OCI-LY3 (cell line): Measurements from ENCODE around the gene SRC.

Experiments
- H2AFZ ChIP-seq: fragments of 200-600, 300-600 bp; shearing (Covaris generic); 2 replicates; pipeline ENCODE4 v1.6.0; 2014; ENCODE audit warnings: antibody characterized with exemption, low read depth, low read length
- H3K27ac ChIP-seq: fragments of 200-600, 300-600 bp; sonication (generic); 2 replicates; pipeline ENCODE4 v1.5.1; 2014; ENCODE audit warnings: mild to moderate bottlenecking, low read length, moderate library complexity, mixed read lengths
- H3K27me3 ChIP-seq: fragments of 200-600, 300-600 bp; sonication (generic); 2 replicates; pipeline ENCODE4 v1.6.1; 2014; ENCODE audit warnings: low read depth, low read length, mixed read lengths
- H3K36me3 ChIP-seq: fragments of 200-600, 300-600 bp; sonication (generic); replicated peaks from 2 replicates; pipeline ENCODE3; 2014; ENCODE audit warnings: low read depth, low read length, mixed read lengths
- H3K4me1 ChIP-seq: fragments of 300-600, 200-600 bp; sonication (generic); 2 replicates; pipeline ENCODE4 v1.6.1; 2014; ENCODE audit warnings: low read length, mixed read lengths
- H3K4me2 ChIP-seq: fragments of 200-600, 300-600 bp; sonication (generic); 2 replicates; pipeline ENCODE4 v1.6.1; 2014; ENCODE audit warnings: low read length, mixed read lengths
- H3K4me3 ChIP-seq: fragments of 300-600, 200-600 bp; sonication (generic); 2 replicates; pipeline ENCODE4 v1.5.1; 2014; ENCODE audit warnings: antibody characterized with exemption, mild to moderate bottlenecking, low read length, moderate library complexity
- H3K79me2 ChIP-seq: fragments of 300-600, 200-600 bp; shearing (Covaris generic); 2 replicates; pipeline ENCODE4 v1.6.1; 2014; ENCODE audit warnings: mild to moderate bottlenecking, low read length, mixed read lengths
- H3K9ac ChIP-seq: fragments of 300-600, 200-600 bp; shearing (Covaris generic); 2 replicates; pipeline ENCODE4 v1.6.0; 2014; ENCODE audit warnings: mild to moderate bottlenecking, low read length, moderate library complexity
- H3K9me3 ChIP-seq: fragments of 200-600, 300-600 bp; shearing (Covaris generic); 2 replicates; pipeline ENCODE4 v1.6.1; 2014; ENCODE audit warnings: low read length, mixed read lengths; ENCODE audit not compliant: insufficient read depth
- H4K20me1 ChIP-seq: fragments of 200-600, 300-600 bp; sonication (generic); 2 replicates; pipeline ENCODE4 v1.6.1; 2016; ENCODE audit warnings: low read length, mixed read lengths; ENCODE audit not compliant: insufficient read depth
- EZH2phosphoT487 ChIP-seq: fragments of 200-600 bp; shearing (Covaris generic); IDR thresholded peaks from 2 replicates; pipeline ENCODE4 v1.6.1; 2018; ENCODE audit warnings: antibody characterized with exemption, mixed run types, low read depth
- TF ChIP-seq, protein P1 (sequence below): fragments of 200-600, 300-600 bp; sonication (generic); IDR thresholded peaks from 2 replicates; pipeline ENCODE4 v1.5.1; 2014; ENCODE audit warnings: antibody characterized with exemption, low read length, low read depth

Gene SRC

DNA sequence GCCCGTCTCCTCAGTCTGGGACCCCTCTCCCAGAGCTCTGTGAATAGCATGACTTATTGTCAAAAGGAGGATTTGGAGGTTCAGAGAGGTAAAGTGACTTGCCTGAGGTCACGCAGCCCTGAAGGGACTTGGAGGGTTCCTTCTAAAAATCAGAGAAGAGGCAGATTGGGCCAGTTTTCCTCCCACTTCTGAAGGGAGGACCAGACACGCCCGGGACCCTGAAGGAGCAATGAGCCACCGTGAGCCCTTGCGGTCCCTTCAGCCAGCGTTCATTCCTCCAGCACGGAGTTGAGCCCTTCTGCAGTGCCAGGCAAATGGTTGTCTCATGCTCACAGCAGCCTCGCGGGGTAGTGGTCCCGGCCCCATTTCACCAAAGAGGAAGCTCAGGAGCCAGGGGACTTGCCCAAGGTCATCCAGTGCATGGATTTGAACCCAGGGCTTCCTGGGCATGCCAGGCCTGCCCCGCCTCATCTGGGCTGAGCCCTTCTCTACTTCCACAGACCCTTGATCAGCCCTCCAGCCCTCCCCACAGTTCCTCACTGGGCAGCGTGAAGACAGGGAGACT lies 7.4 kb downstream of the SRC start:
- Histone ChIP-seq H3K36me3 (peaks cover 84% of the 10 kb centered on the region), H3K4me1 (peaks cover 29% of the 10 kb centered on the region), H3K4me2 (no peak overlapping the region), H3K27me3 (no peaks in the 10 kb centered on the region), H4K20me1 (peaks cover 100% of the 10 kb centered on the region), H2AFZ (no peak overlapping the region), H3K4me3 (no peak overlapping the region), H3K9ac (no peak overlapping the region), H3K27ac (no peak overlapping the region), H3K9me3 (no peaks in the 10 kb centered on the region), H3K79me2 (peaks cover 100% of the 10 kb centered on the region)
- TF ChIP-seq, protein P1, sequence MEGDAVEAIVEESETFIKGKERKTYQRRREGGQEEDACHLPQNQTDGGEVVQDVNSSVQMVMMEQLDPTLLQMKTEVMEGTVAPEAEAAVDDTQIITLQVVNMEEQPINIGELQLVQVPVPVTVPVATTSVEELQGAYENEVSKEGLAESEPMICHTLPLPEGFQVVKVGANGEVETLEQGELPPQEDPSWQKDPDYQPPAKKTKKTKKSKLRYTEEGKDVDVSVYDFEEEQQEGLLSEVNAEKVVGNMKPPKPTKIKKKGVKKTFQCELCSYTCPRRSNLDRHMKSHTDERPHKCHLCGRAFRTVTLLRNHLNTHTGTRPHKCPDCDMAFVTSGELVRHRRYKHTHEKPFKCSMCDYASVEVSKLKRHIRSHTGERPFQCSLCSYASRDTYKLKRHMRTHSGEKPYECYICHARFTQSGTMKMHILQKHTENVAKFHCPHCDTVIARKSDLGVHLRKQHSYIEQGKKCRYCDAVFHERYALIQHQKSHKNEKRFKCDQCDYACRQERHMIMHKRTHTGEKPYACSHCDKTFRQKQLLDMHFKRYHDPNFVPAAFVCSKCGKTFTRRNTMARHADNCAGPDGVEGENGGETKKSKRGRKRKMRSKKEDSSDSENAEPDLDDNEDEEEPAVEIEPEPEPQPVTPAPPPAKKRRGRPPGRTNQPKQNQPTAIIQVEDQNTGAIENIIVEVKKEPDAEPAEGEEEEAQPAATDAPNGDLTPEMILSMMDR = no peak
- no peak for TF ChIP-seq EZH2phosphoT487

DNA sequence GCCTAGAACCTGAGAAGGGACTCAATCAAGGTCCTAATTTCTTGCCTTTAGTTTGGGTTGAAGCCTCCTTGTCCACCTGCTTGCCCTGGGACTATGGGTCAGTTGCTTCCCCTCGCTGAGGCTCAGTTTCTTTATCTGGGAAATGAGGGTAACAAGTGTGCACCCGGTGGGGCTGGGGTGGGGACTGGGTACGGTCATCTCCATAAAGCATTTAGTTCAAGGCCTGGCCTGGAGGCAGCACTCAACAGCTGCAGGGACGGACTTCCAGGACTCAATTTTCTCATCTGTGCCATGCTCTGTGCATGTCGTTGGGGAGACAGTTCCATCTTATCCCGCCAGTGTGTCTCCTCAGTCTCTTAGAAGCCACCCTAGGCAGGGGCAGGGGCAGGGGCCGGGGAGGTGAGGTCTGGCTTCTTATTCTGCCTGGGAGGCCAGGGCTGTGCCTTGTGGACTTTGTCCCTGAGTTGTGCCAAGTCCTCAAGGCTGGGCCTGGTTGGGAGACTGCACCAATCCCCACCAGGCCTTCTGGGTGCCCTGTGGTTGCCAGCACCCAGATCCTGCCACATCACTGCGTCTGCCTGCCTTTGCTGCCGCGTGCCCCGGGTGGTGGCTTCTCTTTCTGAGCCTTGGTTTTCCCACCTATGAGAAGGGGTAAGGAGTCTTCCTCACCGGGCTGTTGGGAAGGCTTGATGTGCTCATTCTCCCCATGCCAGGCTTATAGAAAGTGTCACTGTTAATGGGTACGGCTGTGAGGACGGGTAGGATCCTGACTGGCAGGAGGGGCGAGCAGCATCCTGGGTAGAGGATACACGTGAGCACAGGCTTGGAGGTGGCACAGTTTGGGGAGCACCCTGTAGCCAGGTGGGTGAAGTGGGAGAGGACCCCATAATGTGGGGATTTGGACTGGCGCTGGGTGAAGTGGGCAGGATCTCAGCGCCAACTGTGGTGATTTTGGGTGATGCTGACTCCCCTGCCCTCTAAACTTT lies 8.6 kb downstream of the SRC start:
- Histone ChIP-seq H3K4me2 (no peak overlapping the region), H2AFZ (no peak overlapping the region), H3K36me3 (peaks cover 81% of the 10 kb centered on the region), H3K4me3 (no peak overlapping the region), H3K27me3 (no peaks in the 10 kb centered on the region), H3K9me3 (no peaks in the 10 kb centered on the region), H3K9ac (no peak overlapping the region), H3K79me2 (peaks cover 100% of the 10 kb centered on the region), H4K20me1 (peaks cover 100% of the 10 kb centered on the region), H3K27ac (no peak overlapping the region), H3K4me1 (peaks cover 17% of the 10 kb centered on the region)
- TF ChIP-seq EZH2phosphoT487 = no peak
- TF ChIP-seq, protein P1 = no peak

DNA sequence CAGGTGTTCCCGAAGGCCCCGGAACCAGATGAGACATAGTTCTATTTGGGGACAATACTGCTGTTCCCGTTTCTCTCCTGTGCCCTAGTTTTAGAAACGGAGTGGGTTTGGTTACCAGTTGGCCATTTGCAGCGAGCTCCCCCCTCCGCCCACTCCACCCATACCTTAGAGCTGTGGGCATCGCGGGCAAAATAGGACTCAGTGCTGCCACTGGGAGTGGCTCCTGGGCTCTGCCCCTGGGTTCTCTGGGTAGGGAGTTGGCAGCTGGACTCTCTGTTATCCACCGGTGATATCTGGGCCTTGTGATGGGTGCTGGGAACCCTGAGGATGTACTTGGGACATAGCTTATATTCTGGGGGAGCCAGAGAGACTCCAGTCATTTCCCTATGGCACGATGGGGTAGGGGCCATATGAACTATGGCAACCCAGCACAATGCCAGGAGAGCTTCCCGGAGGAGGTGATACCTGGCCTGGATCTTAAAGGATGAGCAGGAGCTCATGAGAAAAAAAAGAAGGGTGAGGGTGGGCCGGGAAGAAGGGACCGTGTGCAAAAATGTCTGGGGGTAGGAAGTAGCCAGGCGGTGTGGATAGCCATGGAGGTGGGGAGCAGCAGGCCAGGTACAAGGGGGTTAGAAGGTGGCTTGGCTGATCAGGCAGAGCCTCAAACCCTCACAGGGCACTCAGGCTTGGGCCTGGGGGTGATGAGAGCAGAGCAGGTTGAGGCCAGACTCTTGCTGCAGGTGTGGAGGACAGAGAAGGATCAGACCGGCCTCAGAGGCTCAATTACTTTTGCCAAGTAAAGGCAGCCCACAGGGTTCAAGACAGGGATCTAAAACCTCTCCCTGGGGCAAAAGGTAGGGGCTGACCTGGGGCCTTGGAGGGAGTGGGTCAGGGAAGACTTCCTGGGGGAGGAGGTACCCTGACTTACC lies 9.6 kb downstream of the SRC start:
- H2AFZ ChIP-seq = no peak overlapping the region
- H3K79me2 ChIP-seq = peaks cover 100% of the 10 kb centered on the region
- peaks cover 76% of the 10 kb centered on the region for H3K36me3 ChIP-seq
- H3K4me3 ChIP-seq = no peak overlapping the region
- peaks cover 100% of the 10 kb centered on the region for H4K20me1 ChIP-seq
- H3K27me3 ChIP-seq = no peaks in the 10 kb centered on the region
- no peaks in the 10 kb centered on the region for H3K9me3 ChIP-seq
- H3K27ac ChIP-seq = no peak overlapping the region
- no peak for TF ChIP-seq EZH2phosphoT487
- TF ChIP-seq, protein P1 = no peak
- no peak overlapping the region for H3K9ac ChIP-seq
- no peak overlapping the region for H3K4me2 ChIP-seq
- H3K4me1 ChIP-seq = peaks cover 7% of the 10 kb centered on the region
